HG02981 (cell line): ENCODE data around the gene NUDT3.
"Not testable (repeated sequence)": the region's sequence is repeated elsewhere in the genome, so short reads cannot be mapped to it uniquely, and the experiment has no call there.

Source experiments
- ATAC-seq: cut with Tn5 transposase; IDR thresholded peaks from one replicate; pipeline ENCODE4 v1.9.1; 2021; ENCODE audit warnings: mild to moderate bottlenecking, moderate library complexity; ENCODE audit not compliant: unreplicated experiment

The NUDT3 gene

GRCh38 chr6:34269132-34269531, 123.3 kb downstream of the NUDT3 start:
- ATAC-seq, result not testable (repeated sequence)

GRCh38 chr6:34267746-34268145, 124.7 kb downstream of the NUDT3 start:
- ATAC-seq, result no peak

- not testable (repeated sequence) for ATAC-seq
Measured at GRCh38 chr6:34263484-34263883, 129.0 kb downstream of the NUDT3 start.

- no peak for ATAC-seq
Measured at GRCh38 chr6:34260576-34261267, 131.7 kb downstream of the NUDT3 start.

- ATAC-seq, result no peak
Measured at GRCh38 chr6:34259529-34260069, 132.9 kb downstream of the NUDT3 start.

- ATAC-seq, result not testable (repeated sequence)
Measured at GRCh38 chr6:34252395-34252794, 140.1 kb downstream of the NUDT3 start.

- ATAC-seq, result peak; percentile 21
Measured at GRCh38 chr6:34249469-34250261, 142.8 kb downstream of the NUDT3 start.

GRCh38 chr6:34248727-34249468, 143.6 kb downstream of the NUDT3 start, which contains the start of gene SMIM29:
TSS of gene SMIM29 (minus strand) at chr6:34249006. CDS start at chr6:34247791, 1,215 bp downstream.
- peak; percentile 74 for ATAC-seq

GRCh38 chr6:34248198-34248726, 144.2 kb downstream of the NUDT3 start:
- ATAC-seq, result peak; percentile 20

GRCh38 chr6:34247481-34248197, 144.8 kb downstream of the NUDT3 start:
- ATAC-seq, result no peak

GRCh38 chr6:34246563-34247391, 145.7 kb downstream of the NUDT3 start:
- ATAC-seq, result no peak

- no peak for ATAC-seq
Measured at GRCh38 chr6:34246249-34246562, 146.3 kb downstream of the NUDT3 start.

GRCh38 chr6:34245761-34246140, 146.7 kb downstream of the NUDT3 start:
- not testable (repeated sequence) for ATAC-seq

GRCh38 chr6:34245032-34245760, 147.3 kb downstream of the NUDT3 start:
- not testable (repeated sequence) for ATAC-seq

GRCh38 chr6:34243901-34244884, 148.3 kb downstream of the NUDT3 start:
- no peak for ATAC-seq

GRCh38 chr6:34243131-34243771, 149.2 kb downstream of the NUDT3 start:
- no peak for ATAC-seq
